GM12864 (cell line): ENCODE data around the gene CD34.
A peak's percentile ranks its signal among the peaks of the same experiment; 100 is the strongest.
"Not testable (repeated sequence)": the region's sequence is repeated elsewhere in the genome, so short reads cannot be mapped to it uniquely, and the experiment has no call there.

Experiments
- DNase-seq: peaks from one replicate; pipeline ENCODE4 v3.0.0-alpha.2; 2011; ENCODE audit warnings: low read depth
- H3K4me3 ChIP-seq: 2 replicates; pipeline ENCODE4 v1.5.1; 2011; ENCODE audit warnings: mild to moderate bottlenecking, low read depth, low read length, control low read depth
- CTCF ChIP-seq: IDR thresholded peaks from 2 replicates; pipeline ENCODE4 v1.5.1; 2011; ENCODE audit warnings: low read depth, mild to moderate bottlenecking, moderate library complexity, low read length, control low read depth, inconsistent platforms; ENCODE audit errors: missing control alignments

The CD34 gene

DNA sequence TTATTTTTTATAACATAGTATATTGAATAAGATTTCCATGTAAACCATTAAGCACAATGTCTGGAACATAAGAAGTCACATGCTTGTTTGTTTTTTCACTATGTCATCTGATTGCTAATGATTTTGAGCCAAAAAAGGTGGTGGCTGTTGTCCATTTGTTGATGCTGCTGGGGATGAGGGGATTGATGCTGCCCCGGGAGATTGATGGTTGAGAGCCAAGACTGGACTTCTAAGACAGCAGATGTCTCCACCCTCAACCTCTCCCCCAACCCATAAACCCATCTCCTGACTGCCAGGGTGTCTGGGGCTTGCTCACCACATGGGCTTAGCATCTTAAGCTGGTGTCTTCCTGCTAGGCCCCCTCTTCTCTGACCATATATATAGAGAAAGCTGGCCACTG is 35.8 kb upstream of the CD34 start:
- no peak for TF ChIP-seq CTCF
- DNase-seq, result no peak
- no peak overlapping the region for H3K4me3 ChIP-seq

- no peak overlapping the region for H3K4me3 ChIP-seq
- DNase-seq, result no peak
- no peak for TF ChIP-seq CTCF
Observed at GRCh38 chr1:207944571-207944970, 33.6 kb upstream of the CD34 start.

GRCh38 chr1:207942337-207942741 is 31.4 kb upstream of the CD34 start:
- H3K4me3 ChIP-seq, DNase-seq: not testable (repeated sequence)

DNA sequence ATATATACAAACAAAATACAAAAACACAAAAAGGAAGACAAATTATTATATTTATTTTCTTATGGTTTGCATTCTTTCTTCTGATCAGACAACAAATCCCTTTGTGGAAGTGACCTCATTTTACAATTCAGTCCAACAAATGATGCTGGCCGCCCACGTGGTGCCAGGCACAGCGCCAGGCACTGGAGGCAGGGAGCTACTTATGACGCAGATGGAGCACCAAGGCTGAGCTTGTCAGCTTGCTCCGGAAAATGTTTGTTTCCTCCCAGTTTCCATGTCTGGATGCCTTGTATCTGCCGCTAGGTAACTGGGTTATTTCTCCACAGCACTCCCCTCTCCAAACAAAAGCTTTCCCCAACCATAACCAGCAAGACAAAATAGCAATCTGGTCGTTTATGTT is 30.7 kb upstream of the CD34 start:
- no peak overlapping the region for H3K4me3 ChIP-seq
- DNase-seq, result no peak
- TF ChIP-seq CTCF, result no peak

DNA sequence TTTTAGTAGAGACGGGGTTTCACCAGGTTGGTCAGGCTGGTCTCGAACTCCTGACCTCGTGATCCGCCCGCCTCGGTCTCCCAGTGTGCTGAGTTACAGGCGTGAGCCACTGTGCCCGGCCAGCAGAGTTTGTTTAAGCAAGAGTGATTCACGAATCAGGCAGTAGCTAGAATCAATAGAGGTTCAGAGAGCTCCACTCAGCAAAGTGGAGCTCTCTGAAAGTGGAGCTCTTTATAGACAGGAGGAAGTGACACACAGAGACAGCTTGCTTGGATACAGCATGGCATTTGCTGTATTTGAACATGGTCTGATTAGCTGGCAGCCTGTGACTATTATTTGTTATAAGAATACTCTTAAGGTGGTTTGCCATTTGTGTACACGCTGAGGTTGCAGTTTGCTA is 27.1 kb upstream of the CD34 start:
- no peak for TF ChIP-seq CTCF
- no peak overlapping the region for H3K4me3 ChIP-seq
- no peak for DNase-seq

GRCh38 chr1:207937204-207937603 is 26.3 kb upstream of the CD34 start:
- TF ChIP-seq CTCF, result no peak
- DNase-seq, result no peak
- no peak overlapping the region for H3K4me3 ChIP-seq

DNA sequence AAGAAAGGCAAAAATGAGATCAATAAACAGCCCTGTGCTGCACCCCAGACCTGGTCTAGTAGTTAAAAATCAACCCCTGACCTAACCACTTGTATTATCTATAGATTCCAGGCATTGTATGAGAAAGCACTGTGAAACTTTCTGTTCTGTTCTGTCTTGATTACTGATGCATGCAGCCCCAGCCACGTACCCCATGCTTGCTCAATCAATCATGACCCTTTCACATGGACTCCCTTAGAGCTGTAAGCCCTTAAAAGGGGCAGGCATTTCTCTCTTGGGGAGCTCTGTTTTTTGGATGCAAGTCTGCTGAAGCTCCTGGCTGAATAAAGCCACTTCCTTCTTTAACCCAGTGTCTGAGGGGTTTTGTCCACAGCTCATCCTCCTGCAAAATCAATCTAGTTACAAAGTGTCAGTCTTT is 24.2 kb upstream of the CD34 start:
- DNase-seq, result peak; percentile 68

More for the DNA sequence above, 24.2 kb upstream of the CD34 start:
- no peak overlapping the region for H3K4me3 ChIP-seq
- no peak for TF ChIP-seq CTCF
